ENCODE data around the gene CDC42EP5.
A peak's percentile ranks its signal among the peaks of the same experiment; 100 is the strongest.
"Not testable (repeated sequence)": the region's sequence is repeated elsewhere in the genome, so short reads cannot be mapped to it uniquely, and the experiment has no call there.

The CDC42EP5 gene

GRCh38 chr19:54461210-54461609 is 11.9 kb downstream of the CDC42EP5 start:
- DNase-seq = no peak

GRCh38 chr19:54460230-54461005 is 12.7 kb downstream of the CDC42EP5 start:
- DNase-seq = no peak

- DNase-seq = peak; percentile 47
Measured at GRCh38 chr19:54459282-54460229, 13.5 kb downstream of the CDC42EP5 start.

GRCh38 chr19:54458648-54459281 is 14.3 kb downstream of the CDC42EP5 start:
- no peak for DNase-seq

- DNase-seq = no peak
Measured at GRCh38 chr19:54457773-54458647, 15.1 kb downstream of the CDC42EP5 start.

DNA sequence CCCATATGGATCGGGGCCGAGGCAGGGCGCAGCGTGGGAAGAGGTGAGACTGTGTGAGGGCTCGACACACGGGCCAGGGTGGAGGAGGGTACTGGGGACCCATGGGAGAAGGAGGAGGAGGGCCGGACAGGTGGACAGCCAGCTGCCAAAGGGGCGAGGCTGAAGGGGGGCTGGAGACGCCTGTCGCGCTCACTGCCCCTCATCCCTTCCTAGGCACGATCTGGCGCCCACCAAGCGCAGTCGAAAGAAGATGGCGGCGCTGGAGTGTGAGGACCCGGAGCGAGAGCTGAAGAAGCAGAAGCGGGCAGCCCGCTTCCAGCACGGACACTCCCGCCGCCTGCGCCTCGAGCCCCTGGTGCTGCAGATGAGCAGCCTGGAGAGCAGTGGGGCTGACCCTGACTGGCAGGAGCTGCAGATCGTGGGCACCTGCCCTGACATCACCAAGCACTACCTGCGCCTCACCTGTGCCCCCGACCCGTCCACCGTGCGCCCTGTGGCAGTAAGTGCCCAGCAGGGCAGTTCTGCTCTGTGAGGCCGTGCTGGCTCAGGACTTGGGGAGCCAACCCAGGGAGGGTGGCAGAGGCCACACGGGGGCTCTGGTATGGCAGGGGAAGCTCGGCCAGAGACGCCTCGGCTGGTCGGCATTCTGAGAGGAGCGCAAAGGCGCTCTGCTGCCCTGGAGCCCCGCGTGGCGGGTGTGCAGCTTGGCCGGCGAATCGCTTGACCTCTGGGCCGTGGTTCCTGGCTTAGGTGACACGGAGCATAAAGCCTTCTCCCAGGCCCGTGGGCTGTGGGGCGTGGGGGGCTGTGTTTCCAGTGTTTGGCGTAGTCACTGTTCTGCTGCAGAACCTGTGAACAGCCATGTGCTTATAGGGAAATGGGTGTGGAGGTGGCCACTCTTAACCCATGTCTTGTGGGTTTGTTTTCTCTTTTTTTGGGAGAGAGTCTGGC is 16.4 kb downstream of the CDC42EP5 start:
- DNase-seq = no peak

- no peak for DNase-seq
Measured at GRCh38 chr19:54455786-54456422, 17.2 kb downstream of the CDC42EP5 start.

DNA sequence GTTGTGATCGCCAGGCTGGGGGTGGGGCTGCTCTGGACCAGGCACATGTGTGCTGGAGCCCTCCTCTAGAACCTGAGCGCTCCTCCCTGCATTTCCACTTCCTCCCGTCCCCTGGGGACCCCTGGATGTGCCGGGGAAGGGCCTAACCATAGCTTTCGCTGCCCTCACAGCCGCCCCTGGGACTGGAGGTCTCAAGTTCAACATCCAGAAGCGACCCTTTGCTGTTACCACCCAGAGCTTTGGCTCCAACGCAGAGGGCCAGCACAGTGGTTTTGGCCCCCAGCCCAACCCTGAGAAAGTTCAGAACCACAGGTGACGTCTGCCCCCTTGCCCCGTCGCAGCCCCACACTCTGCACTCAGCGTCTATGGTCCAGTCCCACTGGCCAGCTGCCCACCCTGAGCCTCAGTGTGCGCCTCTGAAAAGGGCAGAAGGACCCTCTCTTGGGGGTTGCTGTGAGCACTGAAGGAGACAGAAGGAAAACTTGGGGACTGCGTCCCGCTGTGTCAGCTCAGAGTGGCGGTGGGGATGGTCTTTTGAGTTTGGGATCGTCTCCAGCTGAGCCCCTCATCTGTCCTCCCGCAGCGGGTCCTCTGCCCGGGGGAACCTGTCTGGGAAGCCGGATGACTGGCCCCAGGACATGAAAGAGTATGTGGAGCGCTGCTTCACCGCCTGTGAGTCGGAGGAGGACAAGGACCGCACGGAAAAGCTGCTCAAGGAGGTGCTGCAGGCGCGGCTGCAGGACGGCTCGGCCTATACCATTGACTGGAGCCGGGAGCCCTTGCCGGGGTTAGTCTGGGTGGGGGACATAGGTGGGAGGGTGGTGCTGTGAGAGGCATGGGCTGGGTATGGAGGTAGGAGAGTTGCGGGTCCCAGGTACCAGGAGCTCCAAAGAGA is 18.1 kb downstream of the CDC42EP5 start:
- DNase-seq = no peak

DNA sequence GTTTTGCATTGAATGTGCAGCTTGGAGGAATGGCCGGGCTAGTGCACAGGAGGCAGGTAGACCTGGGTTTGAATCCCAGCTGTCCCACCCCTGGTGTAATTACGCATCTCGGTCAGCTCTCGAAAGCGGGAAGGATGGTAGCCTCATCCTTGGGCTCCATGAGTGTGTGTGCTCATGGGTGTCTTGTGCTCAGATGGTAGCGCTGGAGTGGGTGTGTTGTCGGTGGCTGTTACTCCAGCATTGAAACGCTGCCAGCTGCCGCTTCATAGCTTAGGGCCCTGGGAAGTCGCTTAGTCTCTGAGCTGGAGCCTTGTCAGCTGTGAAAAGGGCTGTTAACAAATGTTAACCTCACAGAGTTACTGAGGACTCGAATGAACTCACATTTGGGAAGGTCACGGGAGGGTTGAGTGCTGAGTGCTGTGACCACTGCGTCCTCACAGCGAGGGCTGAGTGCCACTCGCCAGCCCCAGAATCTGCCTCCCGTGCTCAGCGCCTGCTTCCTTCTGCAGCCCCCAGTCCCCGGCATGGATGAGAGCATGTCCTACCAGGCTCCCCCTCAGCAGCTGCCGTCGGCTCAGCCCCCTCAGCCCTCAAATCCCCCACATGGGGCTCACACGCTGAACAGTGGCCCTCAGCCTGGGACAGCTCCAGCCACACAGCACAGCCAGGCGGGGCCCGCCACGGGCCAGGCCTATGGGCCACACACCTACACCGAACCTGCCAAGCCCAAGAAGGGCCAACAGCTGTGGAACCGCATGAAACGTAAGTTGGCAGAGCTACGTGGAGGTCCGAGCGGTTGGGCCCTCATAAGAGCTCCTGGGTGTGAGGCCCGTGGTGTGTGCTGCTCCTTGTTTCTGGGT is 18.9 kb downstream of the CDC42EP5 start:
- DNase-seq = no peak

GRCh38 chr19:54452626-54453025 is 20.5 kb downstream of the CDC42EP5 start:
- DNase-seq = no peak

- DNase-seq = no peak
Measured at GRCh38 chr19:54451997-54452396, 21.1 kb downstream of the CDC42EP5 start.

GRCh38 chr19:54451331-54451871 is 21.7 kb downstream of the CDC42EP5 start:
- DNase-seq = peak; percentile 9

GRCh38 chr19:54449701-54450069 is 23.4 kb downstream of the CDC42EP5 start:
- no peak for DNase-seq

DNA sequence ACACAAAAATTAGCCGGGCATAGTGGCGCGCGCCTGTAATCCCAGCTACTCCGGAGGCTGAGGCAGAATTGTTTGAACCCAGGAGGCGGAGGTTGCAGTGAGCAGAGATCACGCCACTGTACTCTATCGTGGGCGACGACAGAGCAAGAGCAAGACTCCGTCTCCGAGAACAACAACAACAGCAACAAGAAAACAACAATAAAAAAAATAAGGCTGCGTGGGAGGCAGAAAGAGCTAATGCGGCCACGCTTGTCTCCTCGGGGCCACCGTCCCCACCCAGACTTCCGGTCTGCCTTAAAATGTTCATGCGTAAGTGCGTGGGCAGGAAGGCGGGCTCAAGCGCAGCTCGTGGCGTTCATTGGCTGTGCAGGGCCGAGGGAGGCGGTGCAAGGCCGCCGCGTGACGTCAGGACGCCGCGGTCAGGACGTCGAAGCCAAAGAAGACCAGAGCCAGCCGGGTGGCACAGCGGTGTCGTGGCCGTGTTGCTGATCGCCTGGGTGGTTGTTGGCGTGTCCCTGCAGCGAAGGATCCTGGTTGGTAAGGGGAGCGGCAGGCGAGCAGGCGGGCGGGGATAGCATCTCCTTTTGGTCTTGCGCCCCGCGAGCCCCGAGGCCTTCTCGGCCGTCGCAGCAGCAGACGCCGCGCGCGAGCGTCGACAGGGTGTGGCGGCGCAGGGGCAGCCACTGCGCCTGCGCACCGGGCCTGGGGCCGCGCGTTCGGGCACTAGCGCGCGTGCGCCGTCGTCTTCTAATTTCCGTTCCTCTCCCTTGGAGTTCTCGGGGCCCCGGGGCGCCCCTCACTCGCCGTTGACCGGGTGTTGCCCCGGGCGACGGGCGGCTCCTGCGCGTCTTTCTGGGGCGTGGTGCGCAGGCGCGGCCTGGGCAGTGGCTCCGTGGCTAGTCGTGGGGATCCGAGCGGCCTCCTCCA is 24.1 kb downstream of the CDC42EP5 start, which contains the start of gene LENG8:
TSS of gene LENG8 (plus strand) at position 426 of the 927 bp plus-strand sequence. CDS start 2,146 bp downstream, outside the sequence.
- peak; percentile 95 for DNase-seq

DNA sequence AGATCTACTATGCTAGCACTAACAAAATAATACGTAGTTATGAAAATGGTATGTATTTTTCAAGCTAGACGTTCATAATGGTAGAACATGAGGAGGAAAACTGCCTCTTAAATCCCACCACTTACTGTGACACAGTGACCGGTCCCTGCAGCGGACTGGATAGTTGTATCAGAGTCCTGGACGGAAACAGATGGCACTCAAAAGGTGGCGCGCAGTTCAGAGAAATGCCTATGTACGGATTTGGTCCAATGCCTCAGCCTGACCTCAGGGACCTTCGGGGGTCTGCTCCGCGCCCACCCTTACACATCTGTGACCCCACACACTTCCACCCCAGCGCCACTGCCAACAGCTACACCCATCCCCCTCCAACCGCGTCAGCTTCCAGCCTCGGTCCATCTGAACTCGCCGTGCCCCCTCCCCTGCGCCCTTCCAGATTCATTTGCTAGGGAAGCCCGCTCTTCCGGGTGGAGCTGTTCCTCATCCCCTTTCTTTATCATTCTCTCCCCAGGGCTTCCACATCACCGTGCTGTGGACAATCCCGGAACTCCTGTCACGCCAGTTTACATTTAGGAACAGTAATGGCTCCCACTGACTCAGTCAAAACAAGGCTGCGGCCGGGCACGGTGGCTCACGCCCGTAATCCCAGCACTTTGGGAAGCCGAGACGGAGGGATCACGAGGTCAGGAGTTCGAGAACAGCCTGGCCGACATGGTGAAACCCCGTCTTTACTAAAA is 24.9 kb downstream of the CDC42EP5 start:
- DNase-seq = no peak

GRCh38 chr19:54446349-54446748 is 26.7 kb downstream of the CDC42EP5 start:
- DNase-seq = not testable (repeated sequence)
